ENCODE results near the gene SEMA3F.
A peak's percentile ranks its signal among the peaks of the same experiment; 100 is the strongest.

SEMA3F gene

GRCh38 chr3:50203809-50204803, 49.0 kb downstream of the SEMA3F start:
- Histone ChIP-seq H3K18ac (ENCODE audit: low read depth in 1 of 2, low read length in 2 of 2) (no peak overlapping the region), H4K8ac (ENCODE audit: low read length) (no peak overlapping the region), H2BK15ac (ENCODE audit: low read depth, poor library complexity, severe bottlenecking) (no peak overlapping the region), H3K27me3 (ENCODE audit: control insufficient read depth in 1 of 2, insufficient read depth in 1 of 2, low read length in 2 of 2) (peaks cover 67 to 79% of the 10 kb centered on the region in 2 experiments), H3K4me1 (ENCODE audit: control insufficient read depth, insufficient read depth, low read depth, low read length) (peaks cover 22% of the 10 kb centered on the region), H3K23ac (ENCODE audit: low read length in 2 of 2) (no peak overlapping the region), H3K79me1 (replicated peaks; ENCODE audit: low read length, poor library complexity, severe bottlenecking) (no peaks in the 10 kb centered on the region), H3K9ac (ENCODE audit: low read length) (no peak overlapping the region), H3K27ac (ENCODE audit: low read length, poor library complexity, severe bottlenecking) (no peak overlapping the region), H3K4ac (ENCODE audit: low read depth in 1 of 2, low read length in 2 of 2) (no peak overlapping the region), H3K9me3 (ENCODE audit: control insufficient read depth, low read length) (no peaks in the 10 kb centered on the region), H4K91ac (ENCODE audit: low read length) (no peak overlapping the region), H2BK120ac (ENCODE audit: low read depth, low read length) (no peak overlapping the region), H3K4me2 (ENCODE audit: low read length, poor library complexity, severe bottlenecking) (no peak overlapping the region), H2BK5ac (ENCODE audit: low read depth, low read length, poor library complexity, severe bottlenecking) (no peak overlapping the region), H3K36me3 (ENCODE audit: control insufficient read depth in 1 of 2, insufficient read depth in 2 of 2, low read depth in 1 of 2, low read length in 2 of 2) (no peaks in the 10 kb centered on the region), H3K14ac (ENCODE audit: low read length in 2 of 2) (no peak overlapping the region), H2AK5ac (ENCODE audit: low read length, severe bottlenecking) (no peak overlapping the region), H2BK12ac (ENCODE audit: low read length in 2 of 2) (no peak overlapping the region), H2AFZ (ENCODE audit: low read depth, low read length) (no peak overlapping the region), H3K4me3 (ENCODE audit: insufficient read depth in 1 of 2, low read depth in 1 of 2, low read length in 2 of 2) (no peak overlapping the region)
- WGBS: 71% methylated on average over 9 of the region's 12 CpGs
- DNase-seq: no peak

- Histone ChIP-seq H3K4me1 (ENCODE audit: control insufficient read depth, insufficient read depth, low read depth, low read length) (peaks cover 22% of the 10 kb centered on the region), H3K27me3 (ENCODE audit: control insufficient read depth in 1 of 2, insufficient read depth in 1 of 2, low read length in 2 of 2) (peaks cover 71 to 81% of the 10 kb centered on the region in 2 experiments), H4K91ac (ENCODE audit: low read length) (no peak within 1 kb of the TSS), H3K14ac (ENCODE audit: low read length in 2 of 2) (no peak within 1 kb of the TSS), H3K4me3 (ENCODE audit: insufficient read depth in 1 of 2, low read depth in 1 of 2, low read length in 2 of 2) (peak within 1 kb of the TSS in 1 of 2 experiments; percentile 54), H3K36me3 (ENCODE audit: control insufficient read depth in 1 of 2, insufficient read depth in 2 of 2, low read depth in 1 of 2, low read length in 2 of 2) (no peaks in the 10 kb centered on the region), H3K9me3 (ENCODE audit: control insufficient read depth, low read length) (no peaks in the 10 kb centered on the region), H3K4me2 (ENCODE audit: low read length, poor library complexity, severe bottlenecking) (peak within 1 kb of the TSS; percentile 85), H2BK5ac (ENCODE audit: low read depth, low read length, poor library complexity, severe bottlenecking) (no peak within 1 kb of the TSS), H3K4ac (ENCODE audit: low read depth in 1 of 2, low read length in 2 of 2) (no peak within 1 kb of the TSS), H2BK12ac (ENCODE audit: low read length in 2 of 2) (peak within 1 kb of the TSS in 1 of 2 experiments; percentile 6), H4K8ac (ENCODE audit: low read length) (peak within 1 kb of the TSS; percentile 46), H2BK120ac (ENCODE audit: low read depth, low read length) (no peak within 1 kb of the TSS), H2BK15ac (ENCODE audit: low read depth, poor library complexity, severe bottlenecking) (peak within 1 kb of the TSS; percentile 3), H3K79me1 (replicated peaks; ENCODE audit: low read length, poor library complexity, severe bottlenecking) (no peaks in the 10 kb centered on the region), H3K27ac (ENCODE audit: low read length, poor library complexity, severe bottlenecking) (no peak within 1 kb of the TSS), H3K23ac (ENCODE audit: low read length in 2 of 2) (no peak within 1 kb of the TSS), H2AK5ac (ENCODE audit: low read length, severe bottlenecking) (no peak within 1 kb of the TSS), H3K18ac (ENCODE audit: low read depth in 1 of 2, low read length in 2 of 2) (peak within 1 kb of the TSS; percentile 14 to 19), H2AFZ (ENCODE audit: low read depth, low read length) (no peak within 1 kb of the TSS), H3K9ac (ENCODE audit: low read length) (no peak within 1 kb of the TSS)
- 3% methylated on average over 20 of the region's 41 CpGs for WGBS
- no peak for DNase-seq
These were observed 49.8 kb downstream of the SEMA3F start, which contains the start of gene SLC38A3 for GRCh38 chr3:50204804-50205412. SLC38A3 (plus strand) TSS chr3:50205271; CDS start chr3:50214200, 8,929 bp downstream.

GRCh38 chr3:50205413-50206276, 50.5 kb downstream of the SEMA3F start:
- Histone ChIP-seq H3K27me3 (ENCODE audit: control insufficient read depth in 1 of 2, insufficient read depth in 1 of 2, low read length in 2 of 2) (peaks cover 74 to 84% of the 10 kb centered on the region in 2 experiments), H3K4ac (ENCODE audit: low read depth in 1 of 2, low read length in 2 of 2) (no peak overlapping the region), H3K14ac (ENCODE audit: low read length in 2 of 2) (no peak overlapping the region), H2BK5ac (ENCODE audit: low read depth, low read length, poor library complexity, severe bottlenecking) (no peak overlapping the region), H2BK120ac (ENCODE audit: low read depth, low read length) (no peak overlapping the region), H2AK5ac (ENCODE audit: low read length, severe bottlenecking) (no peak overlapping the region), H3K4me3 (ENCODE audit: insufficient read depth in 1 of 2, low read depth in 1 of 2, low read length in 2 of 2) (peak overlapping the region in 1 of 2 experiments; percentile 54), H3K4me1 (ENCODE audit: control insufficient read depth, insufficient read depth, low read depth, low read length) (peaks cover 23% of the 10 kb centered on the region), H2BK15ac (ENCODE audit: low read depth, poor library complexity, severe bottlenecking) (peak overlapping the region; percentile 3), H3K4me2 (ENCODE audit: low read length, poor library complexity, severe bottlenecking) (peak overlapping the region; percentile 85), H3K18ac (ENCODE audit: low read depth in 1 of 2, low read length in 2 of 2) (peak overlapping the region in 1 of 2 experiments; percentile 19), H4K91ac (ENCODE audit: low read length) (no peak overlapping the region), H3K9ac (ENCODE audit: low read length) (no peak overlapping the region), H3K9me3 (ENCODE audit: control insufficient read depth, low read length) (no peaks in the 10 kb centered on the region), H3K79me1 (replicated peaks; ENCODE audit: low read length, poor library complexity, severe bottlenecking) (no peaks in the 10 kb centered on the region), H3K36me3 (ENCODE audit: control insufficient read depth in 1 of 2, insufficient read depth in 2 of 2, low read depth in 1 of 2, low read length in 2 of 2) (no peaks in the 10 kb centered on the region), H3K27ac (ENCODE audit: low read length, poor library complexity, severe bottlenecking) (no peak overlapping the region), H4K8ac (ENCODE audit: low read length) (peak overlapping the region; percentile 46), H2BK12ac (ENCODE audit: low read length in 2 of 2) (peak overlapping the region in 1 of 2 experiments; percentile 6), H3K23ac (ENCODE audit: low read length in 2 of 2) (no peak overlapping the region), H2AFZ (ENCODE audit: low read depth, low read length) (no peak overlapping the region)
- no peak for DNase-seq
- 2% methylated on average over 67 of the region's 67 CpGs for WGBS
